WTC11 (cell line): ENCODE results near the gene LARGE1. TPM values are rescaled to one million over a fixed set of nuclear protein-coding genes. Genes with fewer than 3 reads are reported as not detected.

ENCODE experiments used
- ATAC-seq: fragments of 200-7000 bp; cut with Tn5 transposase; 2 replicates; pipeline ENCODE4 v1.10.0; 2021; ENCODE audit warnings: mild to moderate bottlenecking, moderate library complexity
- CTCF ChIA-PET: fragments of 300-600 bp; sonication (Branson Sonifier 250); formaldehyde crosslinking; loops from one replicate; lab custom pipeline; 2021; ENCODE audit warnings: antibody characterized with exemption; lab: Charles Lee
- POLR2A ChIA-PET: fragments of 350-600 bp; sonication (Branson Sonifier 250); formaldehyde crosslinking; loops from one replicate; lab custom pipeline; 2021; ENCODE audit warnings: antibody characterized with exemption; lab: Charles Lee
- DNase-seq: peaks from one replicate; pipeline ENCODE4 v3.0.0; 2021; ENCODE audit warnings: low spot score
- H3K27ac Mint-ChIP-seq: 2 replicates; pipeline ENCODE4 v1.8.0; 2021; ENCODE audit warnings: mixed read lengths
- H3K27me3 Mint-ChIP-seq: 2 replicates; pipeline ENCODE4 v1.8.0; 2021; ENCODE audit warnings: low read depth, mild to moderate bottlenecking, moderate library complexity, mixed read lengths
- H3K36me3 Mint-ChIP-seq: 2 replicates; pipeline ENCODE4 v1.8.0; 2021; ENCODE audit warnings: mixed read lengths
- H3K4me1 Mint-ChIP-seq: 2 replicates; pipeline ENCODE4 v1.8.0; 2022; ENCODE audit warnings: mixed read lengths
- H3K4me3 Mint-ChIP-seq: 2 replicates; pipeline ENCODE4 v1.8.0; 2021; ENCODE audit warnings: mild to moderate bottlenecking, moderate library complexity, mixed read lengths
- H3K9me3 Mint-ChIP-seq: 2 replicates; pipeline ENCODE4 v1.8.0; 2021; ENCODE audit warnings: mixed read lengths
- ATF1 ChIP-seq: sonication (generic); formaldehyde crosslinking; IDR thresholded peaks from 2 replicates; pipeline ENCODE4 v1.8.1; 2023; ENCODE audit warnings: mild to moderate bottlenecking, moderate library complexity, missing genetic modification reagents
- CREB1 ChIP-seq: sonication (generic); formaldehyde crosslinking; IDR thresholded peaks from 2 replicates; pipeline ENCODE4 v1.8.0; 2023; ENCODE audit warnings: mild to moderate bottlenecking, missing genetic modification reagents
- ESRRA ChIP-seq: sonication (generic); formaldehyde crosslinking; IDR thresholded peaks from 2 replicates; pipeline ENCODE4 v1.8.1; 2022; ENCODE audit warnings: mild to moderate bottlenecking, missing genetic modification reagents, borderline replicate concordance
- FOXJ3 ChIP-seq: sonication (generic); formaldehyde crosslinking; IDR thresholded peaks from 2 replicates; pipeline ENCODE4 v1.9.0; 2021; ENCODE audit warnings: missing genetic modification reagents, mild to moderate bottlenecking, borderline replicate concordance
- FOXK1 ChIP-seq: sonication (generic); formaldehyde crosslinking; IDR thresholded peaks from 2 replicates; pipeline ENCODE4 v1.8.0; 2022; ENCODE audit warnings: mild to moderate bottlenecking, moderate library complexity, missing genetic modification reagents
- GABPB1 ChIP-seq: sonication (generic); formaldehyde crosslinking; IDR thresholded peaks from 2 replicates; pipeline ENCODE4 v1.8.1; 2023; ENCODE audit warnings: mild to moderate bottlenecking, missing genetic modification reagents
- HMGXB4 ChIP-seq: sonication (generic); formaldehyde crosslinking; IDR thresholded peaks from 2 replicates; pipeline ENCODE4 v1.8.1; 2023; ENCODE audit warnings: mild to moderate bottlenecking, moderate library complexity, missing genetic modification reagents
- IRF2 ChIP-seq: sonication (generic); formaldehyde crosslinking; IDR thresholded peaks from 2 replicates; pipeline ENCODE4 v1.8.0; 2022; ENCODE audit warnings: low read depth, missing genetic modification reagents, borderline replicate concordance
- MXD4 ChIP-seq: fragments of 250-450 bp; sonication (Bioruptor Pico); IDR thresholded peaks from 2 replicates; pipeline ENCODE4 v1.8.0; 2021; ENCODE audit warnings: mild to moderate bottlenecking, moderate library complexity, borderline replicate concordance
- NFATC4 ChIP-seq: fragments of 250-450 bp; sonication (Bioruptor Pico); IDR thresholded peaks from 2 replicates; pipeline ENCODE4 v1.9.0; 2021; ENCODE audit warnings: mild to moderate bottlenecking
- NFE2L1 ChIP-seq: sonication (generic); formaldehyde crosslinking; IDR thresholded peaks from 2 replicates; pipeline ENCODE4 v1.8.1; 2023; ENCODE audit warnings: missing genetic modification reagents
- NR2C2 ChIP-seq: sonication (generic); formaldehyde crosslinking; IDR thresholded peaks from 2 replicates; pipeline ENCODE4 v1.8.0; 2022; ENCODE audit warnings: mild to moderate bottlenecking, missing genetic modification reagents
- OVOL2 ChIP-seq: fragments of 250-450 bp; sonication (Bioruptor Pico); IDR thresholded peaks from 2 replicates; pipeline ENCODE4 v1.9.0; 2021; ENCODE audit warnings: mild to moderate bottlenecking, borderline replicate concordance
- SMAD4 ChIP-seq: sonication (generic); formaldehyde crosslinking; IDR thresholded peaks from 2 replicates; pipeline ENCODE4 v1.8.0; 2022; ENCODE audit warnings: mild to moderate bottlenecking, missing genetic modification reagents
- SOX15 ChIP-seq: fragments of 250-450 bp; sonication (Bioruptor Pico); IDR thresholded peaks from 2 replicates; pipeline ENCODE4 v1.9.0; 2021; ENCODE audit warnings: mild to moderate bottlenecking
- SP1 ChIP-seq: sonication (generic); formaldehyde crosslinking; conservative IDR thresholded peaks from 2 replicates; pipeline ENCODE4 v1.8.1; 2022; ENCODE audit warnings: missing genetic modification reagents
- ZMAT4 ChIP-seq: fragments of 250-450 bp; sonication (Bioruptor Pico); IDR thresholded peaks from 2 replicates; pipeline ENCODE4 v1.9.0; 2021; ENCODE audit warnings: mild to moderate bottlenecking
- ZNF121 ChIP-seq: sonication (generic); formaldehyde crosslinking; IDR thresholded peaks from 2 replicates; pipeline ENCODE4 v1.8.0; 2023; ENCODE audit warnings: missing genetic modification reagents
- ZNF219 ChIP-seq: sonication (generic); formaldehyde crosslinking; IDR thresholded peaks from 2 replicates; pipeline ENCODE4 v1.8.0; 2023; ENCODE audit warnings: missing genetic modification reagents, mild to moderate bottlenecking, borderline replicate concordance
- ZNF671 ChIP-seq: fragments of 250-450 bp; sonication (Bioruptor Pico); IDR thresholded peaks from 2 replicates; pipeline ENCODE4 v1.8.0; 2021; ENCODE audit warnings: mild to moderate bottlenecking
- total RNA-seq: library from RNA; stranded (reverse); gene quantifications from 3 replicates; pipeline ENCODE4 v1.2.3, GENCODE V29; 2021
- TF ChIP-seq, protein P1 (sequence below): sonication (generic); formaldehyde crosslinking; IDR thresholded peaks from 2 replicates; pipeline ENCODE4 v1.8.0; 2022; ENCODE audit warnings: mild to moderate bottlenecking, missing genetic modification reagents
- TF ChIP-seq, protein P2 (sequence below): sonication (generic); formaldehyde crosslinking; IDR thresholded peaks from 2 replicates; pipeline ENCODE4 v1.8.1; 2022; ENCODE audit warnings: low read depth, mild to moderate bottlenecking, moderate library complexity, missing genetic modification reagents, borderline replicate concordance
- TF ChIP-seq, protein P3 (sequence below): fragments of 250-450 bp; sonication (Bioruptor Pico); IDR thresholded peaks from 2 replicates; pipeline ENCODE4 v1.9.0; 2021; ENCODE audit warnings: mild to moderate bottlenecking
- TF ChIP-seq, protein P4 (sequence below): sonication (generic); formaldehyde crosslinking; IDR thresholded peaks from 2 replicates; pipeline ENCODE4 v1.8.0; 2022; ENCODE audit warnings: mild to moderate bottlenecking, missing genetic modification reagents
- TF ChIP-seq, protein P5 (sequence below): sonication (generic); formaldehyde crosslinking; conservative IDR thresholded peaks from 2 replicates; pipeline ENCODE4 v1.8.1; 2022; ENCODE audit warnings: mild to moderate bottlenecking, missing genetic modification reagents

Gene LARGE1
- total RNA-seq, 1 experiment from 2014 or later, result 72.6 TPM

DNA sequence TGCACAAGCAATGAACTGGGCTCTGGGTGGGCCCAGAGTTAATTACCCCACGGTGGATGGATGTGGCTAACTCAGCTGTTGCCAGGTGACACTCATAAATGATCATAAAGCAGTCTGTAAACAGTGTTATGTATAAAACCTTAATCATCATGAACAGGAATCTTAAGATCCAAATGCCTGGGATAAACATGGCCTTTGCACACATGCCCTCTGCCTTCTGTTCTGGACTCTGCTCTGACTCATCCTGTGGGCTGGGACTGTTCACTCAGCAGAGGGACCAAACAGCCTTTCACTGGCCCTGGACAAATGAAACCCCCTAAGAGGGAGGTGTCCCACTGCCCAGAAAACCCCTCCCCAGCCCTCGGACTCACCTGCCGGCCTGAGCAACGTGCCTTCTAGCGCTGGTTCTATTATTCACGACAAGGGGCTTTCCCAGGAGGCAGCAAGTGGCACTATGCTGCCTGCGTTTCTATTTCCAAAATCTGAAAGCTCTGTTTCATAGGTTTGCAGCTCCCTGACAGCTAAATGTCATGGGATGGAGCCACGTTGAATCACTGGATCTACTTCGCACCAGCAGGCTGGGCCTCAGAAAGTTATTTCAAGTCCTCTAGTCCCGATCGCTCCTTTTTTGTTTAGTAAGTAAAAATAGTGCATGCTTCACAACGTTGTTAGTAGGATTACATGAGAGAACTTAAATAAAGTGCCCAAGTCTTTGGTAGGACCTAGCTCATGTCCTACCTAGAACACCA lies 53.0 kb downstream of the LARGE1 start:
- POLR2A ChIA-PET, result interaction anchor here (0.6 kb wide), 1 partner anchor 382 kb away, joined by 4 read pairs; no protein-coding TSS in a partner anchor
- no peak overlapping the region for H3K27ac Mint-ChIP-seq
- no peak for DNase-seq
- CTCF ChIA-PET, result no interaction called here
- peaks cover 42% of the 10 kb centered on the region for H3K4me1 Mint-ChIP-seq
- H3K9me3 Mint-ChIP-seq, result peaks cover 7% of the 10 kb centered on the region
- TF ChIP-seq ESRRA (CRISPR knock-in tag), result no peak
- no peak for TF ChIP-seq ZNF121
- no peak for TF ChIP-seq ATF1 (CRISPR knock-in tag)
- TF ChIP-seq, protein P1, sequence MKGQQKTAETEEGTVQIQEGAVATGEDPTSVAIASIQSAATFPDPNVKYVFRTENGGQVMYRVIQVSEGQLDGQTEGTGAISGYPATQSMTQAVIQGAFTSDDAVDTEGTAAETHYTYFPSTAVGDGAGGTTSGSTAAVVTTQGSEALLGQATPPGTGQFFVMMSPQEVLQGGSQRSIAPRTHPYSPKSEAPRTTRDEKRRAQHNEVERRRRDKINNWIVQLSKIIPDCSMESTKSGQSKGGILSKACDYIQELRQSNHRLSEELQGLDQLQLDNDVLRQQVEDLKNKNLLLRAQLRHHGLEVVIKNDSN, result no peak
- TF ChIP-seq SP1 (CRISPR knock-in tag), result no peak
- no peak for TF ChIP-seq OVOL2
- no peak for TF ChIP-seq GABPB1 (CRISPR knock-in tag)
- TF ChIP-seq ZNF671, result no peak
- no peak for ATAC-seq
- no peak overlapping the region for H3K4me3 Mint-ChIP-seq
- H3K27me3 Mint-ChIP-seq, result no peaks in the 10 kb centered on the region
- no peaks in the 10 kb centered on the region for H3K36me3 Mint-ChIP-seq

- DNase-seq, result no peak
- no peaks in the 10 kb centered on the region for H3K27me3 Mint-ChIP-seq
- peaks cover 7% of the 10 kb centered on the region for H3K9me3 Mint-ChIP-seq
- CTCF ChIA-PET, result no interaction called here
- H3K27ac Mint-ChIP-seq, result no peak overlapping the region
- no peaks in the 10 kb centered on the region for H3K36me3 Mint-ChIP-seq
- TF ChIP-seq NFE2L1 (CRISPR knock-in tag), result no peak
- no peak for TF ChIP-seq FOXK1
- peaks cover 41% of the 10 kb centered on the region for H3K4me1 Mint-ChIP-seq
- POLR2A ChIA-PET, result no interaction called here
- ATAC-seq, result no peak
- no peak overlapping the region for H3K4me3 Mint-ChIP-seq
Measured at GRCh38 chr22:33866511-33866910, 53.8 kb downstream of the LARGE1 start.

GRCh38 chr22:33865996-33866395 lies 54.3 kb downstream of the LARGE1 start:
- ATAC-seq, result no peak
- Mint-ChIP-seq H3K27me3 (no peaks in the 10 kb centered on the region), H3K4me1 (peaks cover 42% of the 10 kb centered on the region), H3K9me3 (peaks cover 7% of the 10 kb centered on the region), H3K36me3 (no peaks in the 10 kb centered on the region), H3K27ac (no peak overlapping the region), H3K4me3 (no peak overlapping the region)
- TF ChIP-seq ZNF219 (CRISPR knock-in tag) (no peak), HMGXB4 (CRISPR knock-in tag) (no peak), ZNF671 (no peak), CREB1 (no peak), ZMAT4 (CRISPR knock-in tag) (no peak), SMAD4 (CRISPR knock-in tag) (no peak), NR2C2 (CRISPR knock-in tag) (no peak), MXD4 (CRISPR knock-in tag) (no peak), SOX15 (CRISPR knock-in tag) (no peak), IRF2 (CRISPR knock-in tag) (no peak), NFATC4 (CRISPR knock-in tag) (no peak), OVOL2 (no peak), FOXJ3 (CRISPR knock-in tag) (no peak)
- TF ChIP-seq, protein P2, sequence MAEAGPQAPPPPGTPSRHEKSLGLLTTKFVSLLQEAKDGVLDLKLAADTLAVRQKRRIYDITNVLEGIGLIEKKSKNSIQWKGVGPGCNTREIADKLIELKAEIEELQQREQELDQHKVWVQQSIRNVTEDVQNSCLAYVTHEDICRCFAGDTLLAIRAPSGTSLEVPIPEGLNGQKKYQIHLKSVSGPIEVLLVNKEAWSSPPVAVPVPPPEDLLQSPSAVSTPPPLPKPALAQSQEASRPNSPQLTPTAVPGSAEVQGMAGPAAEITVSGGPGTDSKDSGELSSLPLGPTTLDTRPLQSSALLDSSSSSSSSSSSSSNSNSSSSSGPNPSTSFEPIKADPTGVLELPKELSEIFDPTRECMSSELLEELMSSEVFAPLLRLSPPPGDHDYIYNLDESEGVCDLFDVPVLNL (CRISPR knock-in tag), result no peak
- TF ChIP-seq, protein P3, sequence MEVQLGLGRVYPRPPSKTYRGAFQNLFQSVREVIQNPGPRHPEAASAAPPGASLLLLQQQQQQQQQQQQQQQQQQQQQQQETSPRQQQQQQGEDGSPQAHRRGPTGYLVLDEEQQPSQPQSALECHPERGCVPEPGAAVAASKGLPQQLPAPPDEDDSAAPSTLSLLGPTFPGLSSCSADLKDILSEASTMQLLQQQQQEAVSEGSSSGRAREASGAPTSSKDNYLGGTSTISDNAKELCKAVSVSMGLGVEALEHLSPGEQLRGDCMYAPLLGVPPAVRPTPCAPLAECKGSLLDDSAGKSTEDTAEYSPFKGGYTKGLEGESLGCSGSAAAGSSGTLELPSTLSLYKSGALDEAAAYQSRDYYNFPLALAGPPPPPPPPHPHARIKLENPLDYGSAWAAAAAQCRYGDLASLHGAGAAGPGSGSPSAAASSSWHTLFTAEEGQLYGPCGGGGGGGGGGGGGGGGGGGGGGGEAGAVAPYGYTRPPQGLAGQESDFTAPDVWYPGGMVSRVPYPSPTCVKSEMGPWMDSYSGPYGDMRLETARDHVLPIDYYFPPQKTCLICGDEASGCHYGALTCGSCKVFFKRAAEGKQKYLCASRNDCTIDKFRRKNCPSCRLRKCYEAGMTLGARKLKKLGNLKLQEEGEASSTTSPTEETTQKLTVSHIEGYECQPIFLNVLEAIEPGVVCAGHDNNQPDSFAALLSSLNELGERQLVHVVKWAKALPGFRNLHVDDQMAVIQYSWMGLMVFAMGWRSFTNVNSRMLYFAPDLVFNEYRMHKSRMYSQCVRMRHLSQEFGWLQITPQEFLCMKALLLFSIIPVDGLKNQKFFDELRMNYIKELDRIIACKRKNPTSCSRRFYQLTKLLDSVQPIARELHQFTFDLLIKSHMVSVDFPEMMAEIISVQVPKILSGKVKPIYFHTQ (CRISPR knock-in tag), result no peak
- TF ChIP-seq, protein P4, sequence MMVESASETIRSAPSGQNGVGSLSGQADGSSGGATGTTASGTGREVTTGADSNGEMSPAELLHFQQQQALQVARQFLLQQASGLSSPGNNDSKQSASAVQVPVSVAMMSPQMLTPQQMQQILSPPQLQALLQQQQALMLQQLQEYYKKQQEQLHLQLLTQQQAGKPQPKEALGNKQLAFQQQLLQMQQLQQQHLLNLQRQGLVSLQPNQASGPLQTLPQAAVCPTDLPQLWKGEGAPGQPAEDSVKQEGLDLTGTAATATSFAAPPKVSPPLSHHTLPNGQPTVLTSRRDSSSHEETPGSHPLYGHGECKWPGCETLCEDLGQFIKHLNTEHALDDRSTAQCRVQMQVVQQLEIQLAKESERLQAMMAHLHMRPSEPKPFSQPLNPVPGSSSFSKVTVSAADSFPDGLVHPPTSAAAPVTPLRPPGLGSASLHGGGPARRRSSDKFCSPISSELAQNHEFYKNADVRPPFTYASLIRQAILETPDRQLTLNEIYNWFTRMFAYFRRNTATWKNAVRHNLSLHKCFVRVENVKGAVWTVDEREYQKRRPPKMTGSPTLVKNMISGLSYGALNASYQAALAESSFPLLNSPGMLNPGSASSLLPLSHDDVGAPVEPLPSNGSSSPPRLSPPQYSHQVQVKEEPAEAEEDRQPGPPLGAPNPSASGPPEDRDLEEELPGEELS (CRISPR knock-in tag), result no peak
- TF ChIP-seq, protein P5, sequence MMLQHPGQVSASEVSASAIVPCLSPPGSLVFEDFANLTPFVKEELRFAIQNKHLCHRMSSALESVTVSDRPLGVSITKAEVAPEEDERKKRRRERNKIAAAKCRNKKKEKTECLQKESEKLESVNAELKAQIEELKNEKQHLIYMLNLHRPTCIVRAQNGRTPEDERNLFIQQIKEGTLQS (CRISPR knock-in tag), result no peak
- DNase-seq, result no peak
- CTCF ChIA-PET, result no interaction called here
- POLR2A ChIA-PET, result no interaction called here
